RCC 7860 (cell line): Measurements from ENCODE around the gene PPP1R1A.

ENCODE experiments used
- DNase-seq: peaks from one replicate; pipeline ENCODE4 v3.0.0-alpha.2; 2015; ENCODE audit warnings: low spot score
- FAIRE-seq: peaks from 2 replicates; lab custom pipeline; 2012; peaks lifted over from hg19 to GRCh38; lab: Jason Lieb, UNC

The PPP1R1A gene

DNA sequence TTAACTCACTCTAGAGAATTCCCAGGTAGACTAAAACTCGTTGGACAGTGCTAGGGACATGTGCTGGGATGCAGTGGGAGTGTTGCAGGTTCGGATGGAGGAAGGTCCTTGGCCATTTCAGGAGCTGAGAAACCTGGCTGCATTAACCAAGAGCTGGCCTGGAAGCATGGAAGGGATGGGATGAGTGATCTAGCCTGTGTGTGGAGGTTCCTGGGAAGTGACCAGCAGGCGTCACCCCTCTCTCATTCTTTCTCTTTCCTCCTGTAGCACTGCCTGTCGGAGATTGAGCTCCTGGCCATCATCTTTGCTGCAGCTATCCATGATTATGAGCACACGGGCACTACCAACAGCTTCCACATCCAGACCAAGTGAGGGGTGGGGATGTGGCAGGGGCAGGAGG is 15.6 kb downstream of the PPP1R1A start:
- FAIRE-seq: no peak

DNA sequence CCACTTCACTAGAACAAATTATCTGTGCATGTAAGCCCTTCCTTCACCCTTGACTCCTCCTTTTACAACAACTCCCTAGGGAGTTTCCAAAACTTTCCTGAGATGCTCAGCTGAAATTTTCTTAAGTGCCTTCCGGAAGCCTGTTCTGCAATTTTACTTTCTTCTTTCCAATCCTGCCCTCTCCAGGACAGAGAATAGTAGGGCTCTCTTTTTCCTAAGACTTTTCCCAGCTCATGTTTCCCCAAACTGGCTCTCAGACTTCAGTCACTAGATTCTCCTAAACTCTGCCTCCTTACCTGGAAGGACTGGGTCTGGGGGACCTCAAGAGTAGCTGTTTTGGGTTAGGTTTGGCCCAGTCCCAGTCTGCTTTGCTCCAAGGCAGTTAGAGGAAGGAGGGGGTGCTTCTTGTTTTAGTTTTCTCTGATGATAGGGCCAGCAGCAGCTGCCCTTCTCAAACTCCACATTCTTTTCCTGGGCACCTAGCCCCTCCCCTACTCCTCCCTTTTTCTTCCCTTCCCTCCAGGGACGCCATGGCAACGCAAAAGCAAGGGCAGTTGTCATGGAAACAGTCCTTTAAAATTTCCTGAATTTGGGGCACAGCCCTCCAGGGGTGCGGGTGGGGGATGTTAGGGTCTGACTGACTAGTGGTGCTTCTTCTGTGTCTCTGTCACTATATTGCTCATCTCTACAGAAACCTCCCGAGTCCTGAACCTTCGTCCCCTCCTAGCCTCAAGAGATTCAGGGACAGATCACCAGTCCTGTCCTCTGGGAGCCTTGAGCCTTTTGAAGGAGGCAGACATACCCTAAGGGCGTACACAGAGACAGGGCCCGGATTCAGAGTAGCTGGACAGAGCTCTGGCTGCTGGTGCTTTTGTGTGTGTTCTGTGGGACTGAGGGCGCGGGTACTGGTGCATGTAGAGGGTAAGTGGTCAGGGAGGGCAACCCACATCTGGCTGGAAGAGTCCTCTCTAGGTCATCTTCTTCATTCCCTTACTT is 17.0 kb downstream of the PPP1R1A start:
- FAIRE-seq (no peak), DNase-seq (no peak)

More for the DNA sequence above, 15.6 kb downstream of the PPP1R1A start:
- DNase-seq: no peak

DNA sequence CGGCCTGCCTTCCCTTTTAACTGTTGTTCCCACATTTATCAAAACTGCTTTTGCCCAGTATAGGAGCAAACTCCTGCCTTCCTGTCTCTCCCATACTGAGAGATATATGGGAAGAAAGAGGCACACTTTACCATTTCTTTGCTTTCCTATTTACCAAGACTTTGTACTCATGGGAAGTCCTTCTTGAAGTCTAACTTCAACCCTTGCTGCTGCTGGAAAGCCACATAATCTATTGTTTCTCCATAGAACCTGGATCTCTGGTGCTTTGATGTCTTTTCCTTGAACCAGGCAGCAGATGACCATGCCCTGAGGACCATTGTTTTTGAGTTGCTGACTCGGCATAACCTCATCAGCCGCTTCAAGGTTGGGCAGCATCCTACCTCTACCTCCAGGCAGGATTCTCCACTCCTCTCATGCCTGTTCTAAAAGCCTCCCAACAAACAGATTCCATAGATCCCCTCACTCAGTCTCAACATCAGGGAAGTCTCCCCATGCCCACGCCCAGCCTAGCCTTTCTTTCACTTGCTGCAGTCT is 18.4 kb downstream of the PPP1R1A start:
- FAIRE-seq (no peak), DNase-seq (no peak)

DNA sequence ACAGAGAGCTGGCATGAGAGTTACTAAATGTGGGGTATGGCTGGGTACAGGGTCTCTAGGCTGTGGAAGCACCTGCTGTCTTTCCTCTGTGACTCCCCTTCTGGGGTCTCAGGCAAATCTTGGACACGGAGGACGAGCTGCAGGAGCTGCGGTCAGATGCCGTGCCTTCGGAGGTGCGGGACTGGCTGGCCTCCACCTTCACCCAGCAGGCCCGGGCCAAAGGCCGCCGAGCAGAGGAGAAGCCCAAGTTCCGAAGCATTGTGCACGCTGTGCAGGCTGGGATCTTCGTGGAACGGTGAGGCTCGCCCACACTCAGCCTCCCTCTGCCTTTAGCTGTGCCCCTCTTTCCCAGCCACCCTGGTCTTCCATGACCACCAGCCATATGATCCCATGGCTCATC is 19.4 kb downstream of the PPP1R1A start:
- no peak for FAIRE-seq
- no peak for DNase-seq

DNA sequence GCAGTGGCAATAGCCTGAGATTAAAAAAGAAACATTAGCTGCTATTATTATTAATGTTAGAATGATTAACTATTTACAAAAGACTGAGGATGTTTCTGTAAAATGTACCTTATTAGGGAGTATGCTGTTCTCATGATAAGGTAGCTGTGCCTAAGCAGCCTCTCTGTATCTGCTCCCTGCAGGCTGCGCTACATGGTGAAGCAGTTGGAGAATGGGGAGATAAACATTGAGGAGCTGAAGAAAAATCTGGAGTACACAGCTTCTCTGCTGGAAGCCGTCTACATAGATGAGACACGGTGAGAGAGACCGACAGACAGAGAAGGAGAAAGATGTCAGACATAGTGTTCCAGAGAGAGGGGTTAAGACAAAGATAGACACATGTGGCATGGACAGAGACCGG is 21.7 kb downstream of the PPP1R1A start:
- FAIRE-seq (no peak), DNase-seq (no peak)

DNA sequence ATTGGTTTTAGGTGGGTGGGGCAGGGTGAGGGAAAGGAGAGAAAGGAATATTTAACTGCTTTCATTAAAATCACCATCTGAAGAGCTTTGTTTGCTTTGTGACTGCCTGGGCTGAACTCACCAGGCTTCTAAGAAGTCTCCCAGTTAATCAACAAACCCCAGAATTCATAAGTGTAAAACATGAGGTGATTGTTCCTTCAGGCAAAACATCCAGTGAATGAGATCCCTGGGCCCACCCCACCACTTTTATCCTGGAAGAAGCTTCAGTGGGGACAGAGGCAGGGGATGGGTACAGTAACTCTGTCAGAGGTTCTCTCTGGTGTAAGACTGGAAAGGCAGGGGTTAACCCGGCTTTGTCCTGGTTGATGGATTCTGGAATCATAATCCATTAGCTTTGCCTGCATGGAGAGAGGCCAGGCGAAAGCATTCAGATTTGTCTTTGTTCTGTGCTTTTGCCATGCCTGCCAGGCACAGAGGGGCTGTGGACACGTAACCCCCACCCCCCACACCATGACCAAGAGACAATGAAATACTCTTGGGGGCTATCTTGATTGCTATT is 22.4 kb downstream of the PPP1R1A start:
- no peak for DNase-seq
- no peak for FAIRE-seq

DNA sequence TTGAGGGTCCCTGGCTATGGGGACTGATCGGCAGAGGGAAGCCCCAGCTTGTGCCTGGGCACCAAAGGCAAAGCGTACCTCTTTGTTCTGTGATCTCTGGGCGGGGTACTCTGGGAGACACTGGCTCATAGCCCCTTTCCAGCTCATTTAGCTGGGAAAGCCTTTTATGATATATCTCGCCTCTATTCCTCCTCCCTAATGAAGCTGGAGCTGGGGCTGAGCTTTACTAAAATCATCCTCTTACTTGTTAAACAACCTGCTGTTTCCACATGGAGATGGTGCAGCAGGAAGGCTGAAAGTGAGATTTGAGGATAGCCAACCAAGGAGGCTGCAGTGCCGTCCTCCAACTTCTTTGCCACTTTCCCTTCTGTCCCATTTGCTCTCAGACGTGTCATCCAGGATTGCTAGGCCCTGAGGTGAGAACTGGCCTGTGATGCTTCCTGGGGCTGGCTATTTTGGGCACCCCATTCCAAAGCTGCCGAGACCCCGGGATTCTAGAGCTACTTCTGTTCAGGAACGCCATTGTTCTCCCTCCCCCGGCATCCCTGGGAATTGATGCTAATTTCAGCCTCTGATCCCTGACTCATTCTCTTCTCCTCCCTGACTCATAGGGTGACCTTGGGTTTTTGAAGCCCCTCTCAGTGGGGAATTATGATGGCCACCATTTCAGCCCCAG is 23.0 kb downstream of the PPP1R1A start:
- FAIRE-seq (no peak), DNase-seq (no peak)

DNA sequence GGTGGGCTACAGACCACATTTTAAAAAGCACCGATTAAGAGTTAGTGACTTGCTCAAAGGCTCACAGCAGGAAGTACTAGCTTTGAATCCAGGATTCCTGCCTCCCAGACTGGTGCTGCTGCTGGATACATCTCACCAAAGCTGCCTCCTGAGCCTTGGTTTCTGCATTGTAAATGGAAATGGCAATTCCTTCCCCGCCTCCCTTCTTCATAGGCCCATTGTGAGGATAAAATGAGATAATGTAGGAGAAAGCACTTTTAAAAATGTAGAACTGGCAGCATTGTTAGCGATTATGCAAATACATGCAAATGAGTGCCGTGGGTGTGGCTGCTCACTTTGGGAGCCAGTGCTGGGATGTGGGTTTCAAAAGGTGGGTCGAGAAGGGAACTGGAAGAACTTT is 23.7 kb downstream of the PPP1R1A start:
- DNase-seq (no peak), FAIRE-seq (no peak)

DNA sequence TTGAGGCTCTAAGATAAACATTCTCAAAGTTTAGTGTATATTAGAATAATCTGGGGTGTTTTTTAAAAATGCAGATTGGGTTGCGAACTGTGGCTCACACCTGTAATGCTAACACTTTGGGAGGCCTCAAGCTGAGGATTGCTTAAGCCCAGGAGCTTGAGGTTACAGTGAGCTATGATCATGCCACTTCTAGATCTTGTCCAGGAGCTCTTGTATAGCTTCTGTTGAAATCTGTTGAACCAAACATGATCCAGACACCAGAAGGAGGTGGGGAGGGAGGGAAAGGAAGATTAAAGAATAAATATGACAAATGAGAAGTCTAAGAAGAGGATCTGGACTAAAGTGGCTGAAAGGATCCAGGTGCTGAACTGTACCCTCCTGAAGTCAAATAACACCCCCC is 24.7 kb downstream of the PPP1R1A start:
- DNase-seq: no peak
- FAIRE-seq: no peak

DNA sequence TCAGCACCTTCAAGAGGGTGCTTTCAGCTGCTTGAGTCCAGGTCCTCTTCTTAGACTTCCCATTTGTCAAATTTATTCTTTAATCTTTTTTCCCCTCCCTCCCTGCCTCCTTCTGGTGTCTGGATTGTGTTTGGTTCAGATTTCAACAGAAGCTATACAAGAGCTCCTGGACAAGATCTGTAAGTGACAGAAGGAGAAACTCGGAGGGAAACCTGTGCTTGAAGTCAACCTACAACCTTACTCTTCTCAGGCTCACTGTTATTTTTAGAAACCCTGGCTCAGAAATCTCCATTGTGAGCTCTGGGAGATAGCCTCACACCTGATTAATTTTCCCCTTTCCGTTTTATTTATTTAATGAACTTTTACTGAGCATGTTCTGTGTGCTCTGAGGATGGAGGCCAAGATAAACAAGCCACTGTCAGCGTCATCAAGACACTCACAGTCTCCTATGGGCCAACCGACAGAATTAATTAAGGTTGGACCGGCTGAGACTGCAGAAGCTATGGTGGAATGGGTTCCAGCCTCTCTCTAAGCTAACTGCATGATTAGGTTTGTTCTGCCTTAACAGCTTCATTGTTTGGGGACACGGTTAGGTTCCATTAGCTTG is 25.6 kb downstream of the PPP1R1A start:
- FAIRE-seq: no peak

DNA sequence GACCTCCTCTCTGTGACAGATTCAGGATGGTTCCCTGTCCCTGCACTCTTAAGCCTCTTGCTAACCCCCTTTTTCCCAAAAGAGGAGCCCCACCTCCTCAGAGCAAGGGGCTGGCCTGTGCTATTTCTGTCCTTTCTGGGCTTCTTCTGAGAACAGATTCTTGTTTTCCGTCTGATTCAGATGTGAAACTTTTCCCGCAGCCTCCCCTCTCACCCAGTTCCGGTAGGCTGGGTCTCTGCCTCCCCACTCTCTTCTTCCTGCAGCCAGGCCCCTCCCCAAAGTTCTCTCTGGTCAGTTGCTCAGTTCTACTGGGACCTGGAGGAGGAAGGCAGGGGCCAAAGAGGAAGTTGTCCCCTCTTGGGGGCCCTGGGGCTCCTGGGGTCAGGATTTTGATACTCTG is 27.3 kb downstream of the PPP1R1A start:
- no peak for DNase-seq
- FAIRE-seq: no peak

More for the DNA sequence above, 25.6 kb downstream of the PPP1R1A start:
- no peak for DNase-seq

DNA sequence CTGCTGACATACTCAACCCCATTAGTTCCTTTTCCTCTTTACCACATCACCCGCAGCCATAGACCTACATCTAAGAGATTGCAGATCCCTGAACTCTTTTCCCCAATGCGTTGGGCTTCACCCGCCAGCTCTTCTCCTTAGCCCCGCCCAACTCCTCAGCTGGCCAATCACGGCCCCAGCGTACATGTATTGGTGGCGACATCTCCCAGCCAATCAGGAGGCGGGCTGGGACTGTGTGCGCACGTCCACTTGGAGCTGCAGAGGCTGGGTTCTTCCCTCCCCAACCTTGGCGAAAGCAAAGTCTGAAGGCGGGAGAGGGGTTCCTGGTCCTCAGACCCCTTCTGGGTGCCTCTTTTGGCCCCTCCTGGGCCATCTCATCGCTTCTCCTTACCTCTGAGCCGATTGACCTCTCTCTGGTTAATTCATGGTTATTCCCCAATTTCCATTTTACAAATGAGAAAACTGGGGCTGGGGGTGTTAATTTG is 28.0 kb downstream of the PPP1R1A start:
- FAIRE-seq: no peak
- DNase-seq: no peak

DNA sequence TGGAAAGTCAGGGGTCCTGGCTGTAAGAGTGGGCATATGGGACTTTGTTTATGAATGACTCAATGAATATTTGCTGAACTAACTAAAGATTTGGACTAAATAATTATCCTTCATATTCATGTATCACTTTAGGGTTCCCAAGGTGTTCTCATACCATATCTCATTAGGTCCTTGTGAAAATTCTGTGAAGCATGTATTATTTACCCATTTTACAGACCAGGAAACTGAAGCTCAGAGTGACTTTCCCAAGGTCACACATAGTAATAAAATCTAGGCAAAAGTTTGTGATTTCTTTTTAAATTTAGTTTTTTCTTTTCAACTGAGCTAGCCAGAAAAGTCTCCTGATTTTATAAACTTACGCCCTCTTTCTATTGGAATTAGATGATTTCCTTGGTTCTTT is 29.7 kb downstream of the PPP1R1A start:
- FAIRE-seq (no peak), DNase-seq (no peak)

DNA sequence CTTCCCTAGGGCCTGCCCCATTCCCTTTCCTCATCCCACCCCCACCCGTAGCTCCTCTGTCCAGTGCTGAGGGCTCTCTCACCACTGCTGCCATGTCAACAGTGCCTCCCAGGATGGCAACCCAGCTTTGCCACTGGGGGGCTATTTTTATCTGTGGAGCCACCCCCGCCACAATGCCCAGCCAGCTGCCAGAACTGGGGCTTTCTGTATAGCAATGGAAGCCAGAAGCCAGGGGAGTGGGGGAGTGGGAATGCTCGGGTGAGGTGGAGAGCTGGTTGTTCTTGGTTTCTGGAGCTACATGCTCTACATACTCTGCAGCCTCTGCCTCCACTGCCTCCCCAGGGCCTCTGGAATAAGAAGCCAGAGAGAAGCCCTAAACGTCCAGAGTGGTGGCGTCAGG is 30.1 kb downstream of the PPP1R1A start:
- no peak for FAIRE-seq
- no peak for DNase-seq

DNA sequence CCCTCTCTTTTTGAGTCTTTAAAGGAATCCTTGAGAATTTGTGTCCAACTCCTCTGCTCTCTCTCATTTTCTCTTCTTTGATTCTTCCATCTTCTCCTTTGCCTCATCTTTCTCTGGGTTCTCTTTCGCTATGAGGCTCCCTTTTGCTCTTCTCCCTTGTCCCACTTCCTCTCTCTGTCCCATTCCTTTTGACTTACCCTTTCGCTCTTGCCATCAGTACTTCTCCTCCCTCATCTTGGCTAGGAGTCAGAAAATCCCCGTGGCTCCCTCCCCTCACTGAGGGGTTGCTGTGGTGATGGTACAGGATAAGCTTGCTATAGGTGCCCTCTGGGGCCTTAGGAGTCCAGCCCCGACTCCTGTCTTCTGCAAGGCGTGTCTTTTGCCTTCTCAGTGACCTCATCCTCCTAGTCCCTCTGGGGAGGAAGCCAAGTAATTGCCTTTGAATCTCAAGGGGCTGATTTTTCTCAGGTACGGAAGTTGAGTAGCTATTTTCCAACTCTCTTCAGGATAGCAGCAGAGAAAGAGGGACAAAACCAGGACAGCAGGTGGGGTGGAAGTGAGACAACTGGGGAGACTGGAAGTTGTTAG is 32.7 kb downstream of the PPP1R1A start:
- FAIRE-seq (no peak), DNase-seq (no peak)

DNA sequence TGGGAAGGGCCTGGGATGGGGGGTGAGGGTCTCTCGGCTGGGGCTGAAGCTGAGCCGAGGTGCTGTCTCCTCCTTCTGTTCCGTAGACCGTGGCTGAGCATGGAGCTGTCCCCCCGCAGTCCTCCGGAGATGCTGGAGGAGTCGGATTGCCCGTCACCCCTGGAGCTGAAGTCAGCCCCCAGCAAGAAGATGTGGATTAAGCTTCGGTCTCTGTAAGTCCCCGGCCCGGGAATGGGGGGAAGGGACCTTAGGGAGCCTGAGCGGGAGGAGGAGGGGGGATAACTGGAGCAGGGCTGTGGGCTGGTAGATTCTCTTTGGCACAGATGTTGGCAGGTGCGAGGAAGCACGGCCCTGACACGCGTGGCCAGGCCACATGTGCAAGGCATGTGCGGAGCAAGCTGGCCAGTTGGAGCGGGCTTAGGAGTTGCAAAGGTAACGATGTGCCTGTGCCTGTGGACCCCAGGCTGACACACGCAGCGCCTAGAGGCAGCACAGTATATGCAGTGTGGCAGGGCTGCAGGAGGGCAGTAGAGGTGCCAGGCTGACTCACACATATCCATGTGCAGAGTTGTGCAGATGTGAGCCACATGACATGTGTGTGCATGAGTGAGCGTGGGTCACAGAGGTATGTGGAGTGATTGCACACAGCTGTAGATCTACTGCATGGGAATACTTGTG is 38.5 kb downstream of the PPP1R1A start:
- DNase-seq: no peak
- no peak for FAIRE-seq

DNA sequence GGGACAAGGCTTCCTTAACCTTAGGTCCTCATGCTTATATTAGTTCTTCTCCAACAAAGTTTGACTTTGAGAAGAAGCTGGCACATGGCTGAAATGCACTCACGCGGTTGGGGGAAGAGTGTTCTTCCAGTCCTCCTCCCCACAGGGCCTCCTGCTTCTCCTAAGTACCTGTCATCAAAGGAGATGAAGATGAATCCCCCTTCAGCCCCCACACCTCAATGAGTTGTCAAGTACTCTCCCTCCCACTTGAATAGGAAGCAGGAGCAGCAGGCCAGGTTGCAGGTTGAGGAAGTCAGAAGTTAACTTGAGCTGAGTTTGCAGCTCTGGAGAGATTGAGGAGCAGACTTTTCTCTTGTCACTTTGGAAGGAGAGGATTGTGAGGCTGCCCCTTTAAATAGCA is 41.9 kb downstream of the PPP1R1A start:
- DNase-seq (no peak), FAIRE-seq (no peak)

DNA sequence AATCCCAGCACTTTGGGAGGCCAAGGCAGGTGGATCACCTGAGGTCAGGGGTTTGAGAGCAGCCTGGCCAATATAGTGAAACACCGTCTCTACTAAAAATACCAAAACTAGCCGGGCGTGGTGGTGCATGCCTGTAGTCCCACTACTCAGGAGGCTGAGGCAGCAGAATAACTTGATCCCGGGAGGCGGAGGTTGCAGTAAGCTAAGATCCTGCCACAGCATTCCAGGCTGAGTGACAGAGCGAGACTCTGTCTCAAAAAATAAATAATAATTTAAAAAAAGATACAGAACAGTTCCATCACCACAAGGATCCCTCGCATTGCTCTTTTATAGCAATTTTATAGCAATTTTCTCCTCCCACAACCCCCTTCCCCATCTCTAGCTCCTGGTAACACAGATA is 43.7 kb downstream of the PPP1R1A start:
- FAIRE-seq: no peak
- DNase-seq: no peak

DNA sequence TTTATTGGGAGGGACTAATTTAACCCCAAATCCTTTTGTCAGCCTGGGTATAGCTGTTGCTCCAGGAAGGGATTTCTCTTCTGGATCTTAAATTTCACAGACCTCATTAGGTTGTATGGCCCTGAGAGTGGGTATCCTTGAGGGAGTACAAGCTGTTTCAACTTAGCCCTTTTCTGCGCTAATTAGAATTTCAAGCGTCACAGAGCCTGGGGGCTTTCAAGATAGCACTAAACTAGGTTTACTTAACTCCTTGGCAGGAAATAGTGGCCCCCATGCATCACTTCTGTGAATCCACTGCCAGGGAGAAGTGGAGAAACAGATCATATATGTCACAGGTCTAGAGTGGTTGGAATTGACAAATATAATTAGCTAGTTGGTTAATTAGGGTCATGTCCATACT is 44.9 kb downstream of the PPP1R1A start:
- FAIRE-seq: no peak

DNA sequence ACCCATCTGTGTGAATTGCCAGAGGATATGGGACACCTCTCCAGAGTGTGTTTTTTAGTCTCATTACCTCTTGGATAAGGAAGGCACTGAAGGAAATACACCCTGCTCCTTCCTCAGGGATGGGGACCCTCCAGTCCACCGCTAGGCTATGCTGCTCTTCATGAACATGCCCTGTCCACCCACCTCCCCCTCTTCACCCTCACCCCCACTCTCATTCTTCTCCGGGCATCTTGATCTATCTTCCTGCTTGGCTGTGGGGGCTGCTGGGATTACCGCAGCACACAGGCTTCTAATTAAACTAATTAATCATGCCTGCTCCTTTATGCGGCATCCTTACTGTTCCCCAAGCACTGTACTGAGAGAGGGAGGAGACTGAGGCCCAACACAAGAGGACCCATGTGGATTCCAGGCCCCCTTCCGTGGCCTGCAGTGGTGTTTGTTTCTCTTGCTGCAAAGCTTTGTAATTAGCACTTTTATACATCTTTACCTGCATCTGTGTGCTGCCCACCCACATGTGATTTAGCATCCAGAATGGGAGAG is 46.6 kb downstream of the PPP1R1A start:
- DNase-seq (no peak), FAIRE-seq (no peak)

More for the DNA sequence above, 44.9 kb downstream of the PPP1R1A start:
- DNase-seq: no peak
